GM19351 (cell line): ENCODE results near the gene ADGRG1.

Experiments used
- ATAC-seq: cut with Tn5 transposase; IDR thresholded peaks from one replicate; pipeline ENCODE4 v1.9.1; 2021; ENCODE audit warnings: mild to moderate bottlenecking, moderate library complexity; ENCODE audit not compliant: unreplicated experiment

Gene ADGRG1

GRCh38 chr16:57619606-57620334, 8.7 kb upstream of the ADGRG1 start:
- no peak for ATAC-seq

GRCh38 chr16:57620335-57621231, 7.8 kb upstream of the ADGRG1 start:
- ATAC-seq, result no peak

GRCh38 chr16:57621521-57622271, 6.7 kb upstream of the ADGRG1 start:
- ATAC-seq, result no peak

GRCh38 chr16:57622361-57623250, 5.8 kb upstream of the ADGRG1 start:
- no peak for ATAC-seq

- ATAC-seq, result no peak
Measured at GRCh38 chr16:57623251-57624043, 5.0 kb upstream of the ADGRG1 start.

GRCh38 chr16:57624044-57624688, 4.3 kb upstream of the ADGRG1 start:
- no peak for ATAC-seq

GRCh38 chr16:57624806-57625500, 3.5 kb upstream of the ADGRG1 start:
- ATAC-seq, result no peak

GRCh38 chr16:57626420-57627170, 1.8 kb upstream of the ADGRG1 start:
- no peak for ATAC-seq

GRCh38 chr16:57627184-57627871, 1.1 kb upstream of the ADGRG1 start:
- ATAC-seq, result no peak

GRCh38 chr16:57628783-57629293, 408 bp downstream of the ADGRG1 start:
- no peak for ATAC-seq

GRCh38 chr16:57629516-57630406, 1.3 kb downstream of the ADGRG1 start:
- ATAC-seq, result no peak

GRCh38 chr16:57630407-57630797, 2.0 kb downstream of the ADGRG1 start:
- no peak for ATAC-seq

- no peak for ATAC-seq
Measured at GRCh38 chr16:57630931-57631845, 2.8 kb downstream of the ADGRG1 start.

GRCh38 chr16:57632568-57632967, 4.1 kb downstream of the ADGRG1 start:
- no peak for ATAC-seq
